SKM-1 (cell line): ENCODE data around the gene ATXN10.
"Not testable (repeated sequence)": the region's sequence is repeated elsewhere in the genome, so short reads cannot be mapped to it uniquely, and the experiment has no call there.

Source experiments
- DNase-seq: peaks from one replicate; lab custom pipeline; 2025; ENCODE audit not compliant: unreplicated experiment; lab: John Stamatoyannopoulos, UW

ATXN10 gene

GRCh38 chr22:45642986-45643385 lies 28.6 kb upstream of the ATXN10 start:
- no peak for DNase-seq

GRCh38 chr22:45644714-45645113 lies 26.9 kb upstream of the ATXN10 start:
- no peak for DNase-seq

- no peak for DNase-seq
Observed at GRCh38 chr22:45645150-45645525, 26.5 kb upstream of the ATXN10 start.

- DNase-seq: peak; percentile 41
Observed at GRCh38 chr22:45645526-45646414, 25.9 kb upstream of the ATXN10 start.

- DNase-seq: no peak
Observed at GRCh38 chr22:45647532-45648225, 24.0 kb upstream of the ATXN10 start.

- DNase-seq: no peak
Observed at GRCh38 chr22:45648301-45649117, 23.1 kb upstream of the ATXN10 start.

- no peak for DNase-seq
Observed at GRCh38 chr22:45649809-45650208, 21.8 kb upstream of the ATXN10 start.

- DNase-seq: no peak
Observed at GRCh38 chr22:45650721-45651120, 20.9 kb upstream of the ATXN10 start.

- DNase-seq: no peak
Observed at GRCh38 chr22:45651931-45652528, 19.6 kb upstream of the ATXN10 start.

GRCh38 chr22:45656577-45656976 lies 15.1 kb upstream of the ATXN10 start:
- DNase-seq: no peak

- no peak for DNase-seq
Observed at GRCh38 chr22:45657701-45658100, 13.9 kb upstream of the ATXN10 start.

- DNase-seq: no peak
Observed at GRCh38 chr22:45664136-45664646, 7.4 kb upstream of the ATXN10 start.

- no peak for DNase-seq
Observed at GRCh38 chr22:45667486-45667885, 4.1 kb upstream of the ATXN10 start.

- DNase-seq: not testable (repeated sequence)
Observed at GRCh38 chr22:45670363-45670762, 1.3 kb upstream of the ATXN10 start.

- DNase-seq: no peak
Observed at GRCh38 chr22:45670981-45671782, 452 bp upstream of the ATXN10 start.

GRCh38 chr22:45672564-45673481 lies 1.2 kb downstream of the ATXN10 start:
- no peak for DNase-seq

- peak; percentile 28 for DNase-seq
Observed at GRCh38 chr22:45673482-45674175, 2.0 kb downstream of the ATXN10 start.

GRCh38 chr22:45676024-45676423 lies 4.4 kb downstream of the ATXN10 start:
- DNase-seq: no peak
